CD14-positive monocyte (primary cell): ENCODE measurements around the gene PKD1. TPM values are rescaled to one million over a fixed set of nuclear protein-coding genes. Genes with fewer than 3 reads are reported as not detected.

ENCODE experiments used
- DNase-seq, 3 donors: peaks; one replicate each; pipeline ENCODE4 v3.0.0-alpha.2; 2011 to 2022
- H2AFZ ChIP-seq: 2 replicates; pipeline ENCODE4 v1.6.0; 2012; ENCODE audit warnings: mild to moderate bottlenecking, low read depth, low read length, inconsistent platforms; ENCODE audit not compliant: insufficient read depth, poor library complexity, severe bottlenecking
- H3K27ac ChIP-seq, 2 donors: 1 replicate in 1 of 2; 2 replicates in 1 of 2; pipeline ENCODE4 v1.5.1; 2012 to 2013; ENCODE audit warnings: low read length in 2 of 2, control low read depth in 1 of 2, inconsistent platforms in 1 of 2, low read depth in 1 of 2, mild to moderate bottlenecking in 1 of 2
- H3K27me3 ChIP-seq, 2 donors: one replicate each; pipeline versions ENCODE4 v1.6.0 to v1.6.1; 2011 to 2013; ENCODE audit warnings: low read length in 2 of 2; ENCODE audit not compliant: control insufficient read depth in 2 of 2, insufficient read depth in 2 of 2
- H3K36me3 ChIP-seq, 2 donors: replicated peaks in 1 of 2; 1 replicate in 1 of 2; 2 replicates in 1 of 2; pipeline versions ENCODE4 v1.5.1 to v1.6.1; 2012 to 2013; ENCODE audit warnings: low read length in 2 of 2, control low read depth in 1 of 2, inconsistent platforms in 1 of 2, mild to moderate bottlenecking in 1 of 2; ENCODE audit not compliant: insufficient read depth in 2 of 2, control insufficient read depth in 1 of 2
- H3K4me1 ChIP-seq, 2 donors: 1 replicate in 1 of 2; 2 replicates in 1 of 2; pipeline versions ENCODE4 v1.5.1 to v1.6.1; 2012 to 2013; ENCODE audit warnings: low read length in 2 of 2, control low read depth in 1 of 2, inconsistent platforms in 1 of 2, mild to moderate bottlenecking in 1 of 2, moderate library complexity in 1 of 2; ENCODE audit not compliant: insufficient read depth in 2 of 2, control insufficient read depth in 1 of 2
- H3K4me2 ChIP-seq: replicated peaks from 2 replicates; pipeline ENCODE3; 2012; ENCODE audit warnings: low read length, moderate library complexity, mild to moderate bottlenecking; ENCODE audit not compliant: poor library complexity, severe bottlenecking; ENCODE audit errors: extremely low read depth
- H3K4me3 ChIP-seq, 3 experiments: fragments of 200-600 bp in 1 of 3; sonication (generic) in 1 of 3; replicated peaks in 1 of 3; 1 replicate in 2 of 3; 2 replicates in 1 of 3; pipeline ENCODE4 v1.5.1; 2011 to 2013; ENCODE audit warnings: low read length in 3 of 3, mild to moderate bottlenecking in 3 of 3, control low read depth in 2 of 3, low read depth in 2 of 3, inconsistent platforms in 1 of 3, moderate library complexity in 1 of 3
- H3K79me2 ChIP-seq: 2 replicates; pipeline ENCODE4 v1.6.0; 2012; ENCODE audit warnings: mild to moderate bottlenecking, control low read depth, inconsistent platforms, low read length, moderate library complexity; ENCODE audit not compliant: insufficient read depth
- H3K9ac ChIP-seq: 2 replicates; pipeline ENCODE4 v1.6.0; 2017; ENCODE audit warnings: low read length, mild to moderate bottlenecking; ENCODE audit not compliant: insufficient read depth, poor library complexity, severe bottlenecking
- H3K9me3 ChIP-seq, 2 donors: replicated peaks in 1 of 2; 1 replicate in 1 of 2; 2 replicates in 1 of 2; pipeline versions ENCODE4 v1.5.1 to v1.6.1; 2012 to 2013; ENCODE audit warnings: low read length in 2 of 2, control low read depth in 1 of 2; ENCODE audit not compliant: control insufficient read depth in 1 of 2, insufficient read depth in 1 of 2
- H4K20me1 ChIP-seq: 2 replicates; pipeline ENCODE4 v1.6.0; 2012; ENCODE audit warnings: mild to moderate bottlenecking, low read length, control low read depth, moderate library complexity; ENCODE audit not compliant: insufficient read depth
- H3K27ac Mint-ChIP-seq, 7 donors: one replicate each; pipeline ENCODE4 v1.8.0; 2020; ENCODE audit warnings: mild to moderate bottlenecking in 7 of 7, mixed read lengths in 7 of 7, moderate library complexity in 6 of 7, inconsistent platforms in 2 of 7
- H3K27me3 Mint-ChIP-seq, 3 donors: one replicate each; pipeline ENCODE4 v1.8.0; 2021 to 2022; ENCODE audit warnings: low read depth in 3 of 3, mild to moderate bottlenecking in 3 of 3, mixed read lengths in 3 of 3, moderate library complexity in 3 of 3, inconsistent platforms in 1 of 3
- H3K36me3 Mint-ChIP-seq, 2 donors: one replicate each; pipeline ENCODE4 v1.8.0; 2020; ENCODE audit warnings: mixed read lengths in 2 of 2, inconsistent platforms in 1 of 2, mild to moderate bottlenecking in 1 of 2
- H3K4me1 Mint-ChIP-seq: one replicate; pipeline ENCODE4 v1.8.0; 2020; ENCODE audit warnings: mild to moderate bottlenecking, mixed read lengths
- H3K4me3 Mint-ChIP-seq, 2 donors: one replicate each; pipeline ENCODE4 v1.8.0; 2020; ENCODE audit warnings: mild to moderate bottlenecking in 2 of 2, mixed read lengths in 2 of 2, moderate library complexity in 1 of 2
- H3K9me3 Mint-ChIP-seq, 7 donors: one replicate each; pipeline ENCODE4 v1.8.0; 2020 to 2022; ENCODE audit warnings: mixed read lengths in 7 of 7, mild to moderate bottlenecking in 6 of 7, moderate library complexity in 6 of 7, inconsistent platforms in 2 of 7
- WGBS: methylation state at CpG from one replicate; pipeline ENCODE4 v1.1.5; 2013; ENCODE audit warnings: missing lambda C conversion rate; ENCODE audit not compliant: insufficient coverage; 5-methylcytosine and 5-hydroxymethylcytosine counted together
- intact Hi-C, 2 donors: fragments of 100-400 bp; cut with micrococcal nuclease; formaldehyde crosslinking; loops; one replicate each; pipeline versions ENCODE4 v1.15.0 to v1.15.1; 2023
- polyA plus RNA-seq, 3 donors: library from polyadenylated mRNA; depleted of rRNA in 1 of 3; unstranded in 2 of 3; stranded (reverse) in 1 of 3; fragments of 300-500 nt in 2 of 3; fragments of >200 nt in 1 of 3; fragmentation: Illumina TruSeq in 2 of 3; gene quantifications; 1 replicate in 2 of 3; 2 replicates in 1 of 3; pipeline ENCODE4 v1.2.3, GENCODE V29; 2012 to 2021
- TF ChIP-seq, protein P1 (sequence below): fragments of 200-600 bp; IDR thresholded peaks from one replicate; pipeline ENCODE4 v1.8.0; 2022; ENCODE audit warnings: antibody characterized with exemption, mild to moderate bottlenecking

Gene PKD1
- polyA plus RNA-seq, 3 donors: 0.22 to 53.8 (median 1.6) TPM

DNA sequence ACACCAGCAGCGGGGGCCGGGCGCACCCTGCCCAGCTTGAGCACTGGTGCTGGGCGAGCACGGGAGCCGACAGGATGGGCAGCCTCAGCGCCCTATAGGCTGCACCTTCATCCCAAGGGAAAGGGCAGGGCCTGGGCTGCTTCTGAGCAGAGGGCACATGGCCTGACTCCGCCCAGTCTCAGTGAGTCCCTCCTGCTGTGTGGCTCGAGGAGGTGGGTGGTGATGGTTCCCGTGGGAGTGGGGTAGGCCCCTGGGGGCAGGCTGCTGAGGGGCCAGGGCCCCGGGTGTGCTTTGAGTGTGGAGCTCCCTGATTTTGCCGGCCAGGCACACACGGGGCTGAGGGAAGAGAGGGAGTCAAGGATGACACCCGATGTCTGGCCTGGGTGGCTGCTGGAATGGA lies 50.0 kb downstream of the PKD1 start:
- peaks cover 81 to 90% of the 10 kb centered on the region in 2 donors for H3K36me3 ChIP-seq
- Mint-ChIP-seq H3K27ac (no peak overlapping the region), H3K27me3 (peaks cover 0 to 2% (median 0%) of the 10 kb centered on the region in 3 donors), H3K4me3 (no peak overlapping the region), H3K4me1 (no peaks in the 10 kb centered on the region), H3K36me3 (peaks cover 38 to 79% of the 10 kb centered on the region in 2 donors), H3K9me3 (peaks cover 0 to 2% (median 0%) of the 10 kb centered on the region in 7 donors)
- no peak overlapping the region for H3K4me3 ChIP-seq
- H3K4me1 ChIP-seq: no peaks in the 10 kb centered on the region
- no peak for DNase-seq
- WGBS: 95% methylated on average over 11 of the region's 14 CpGs
- no peaks in the 10 kb centered on the region for H4K20me1 ChIP-seq
- no peaks in the 10 kb centered on the region for H3K79me2 ChIP-seq
- no peak overlapping the region for H3K4me2 ChIP-seq
- H3K9ac ChIP-seq: no peak overlapping the region
- TF ChIP-seq, protein P1, sequence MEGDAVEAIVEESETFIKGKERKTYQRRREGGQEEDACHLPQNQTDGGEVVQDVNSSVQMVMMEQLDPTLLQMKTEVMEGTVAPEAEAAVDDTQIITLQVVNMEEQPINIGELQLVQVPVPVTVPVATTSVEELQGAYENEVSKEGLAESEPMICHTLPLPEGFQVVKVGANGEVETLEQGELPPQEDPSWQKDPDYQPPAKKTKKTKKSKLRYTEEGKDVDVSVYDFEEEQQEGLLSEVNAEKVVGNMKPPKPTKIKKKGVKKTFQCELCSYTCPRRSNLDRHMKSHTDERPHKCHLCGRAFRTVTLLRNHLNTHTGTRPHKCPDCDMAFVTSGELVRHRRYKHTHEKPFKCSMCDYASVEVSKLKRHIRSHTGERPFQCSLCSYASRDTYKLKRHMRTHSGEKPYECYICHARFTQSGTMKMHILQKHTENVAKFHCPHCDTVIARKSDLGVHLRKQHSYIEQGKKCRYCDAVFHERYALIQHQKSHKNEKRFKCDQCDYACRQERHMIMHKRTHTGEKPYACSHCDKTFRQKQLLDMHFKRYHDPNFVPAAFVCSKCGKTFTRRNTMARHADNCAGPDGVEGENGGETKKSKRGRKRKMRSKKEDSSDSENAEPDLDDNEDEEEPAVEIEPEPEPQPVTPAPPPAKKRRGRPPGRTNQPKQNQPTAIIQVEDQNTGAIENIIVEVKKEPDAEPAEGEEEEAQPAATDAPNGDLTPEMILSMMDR: no peak
- H3K27ac ChIP-seq: no peak overlapping the region
- H2AFZ ChIP-seq: no peak overlapping the region
- intact Hi-C loops: no loop called here
- H3K27me3 ChIP-seq: no peaks in the 10 kb centered on the region
- no peaks in the 10 kb centered on the region for H3K9me3 ChIP-seq

DNA sequence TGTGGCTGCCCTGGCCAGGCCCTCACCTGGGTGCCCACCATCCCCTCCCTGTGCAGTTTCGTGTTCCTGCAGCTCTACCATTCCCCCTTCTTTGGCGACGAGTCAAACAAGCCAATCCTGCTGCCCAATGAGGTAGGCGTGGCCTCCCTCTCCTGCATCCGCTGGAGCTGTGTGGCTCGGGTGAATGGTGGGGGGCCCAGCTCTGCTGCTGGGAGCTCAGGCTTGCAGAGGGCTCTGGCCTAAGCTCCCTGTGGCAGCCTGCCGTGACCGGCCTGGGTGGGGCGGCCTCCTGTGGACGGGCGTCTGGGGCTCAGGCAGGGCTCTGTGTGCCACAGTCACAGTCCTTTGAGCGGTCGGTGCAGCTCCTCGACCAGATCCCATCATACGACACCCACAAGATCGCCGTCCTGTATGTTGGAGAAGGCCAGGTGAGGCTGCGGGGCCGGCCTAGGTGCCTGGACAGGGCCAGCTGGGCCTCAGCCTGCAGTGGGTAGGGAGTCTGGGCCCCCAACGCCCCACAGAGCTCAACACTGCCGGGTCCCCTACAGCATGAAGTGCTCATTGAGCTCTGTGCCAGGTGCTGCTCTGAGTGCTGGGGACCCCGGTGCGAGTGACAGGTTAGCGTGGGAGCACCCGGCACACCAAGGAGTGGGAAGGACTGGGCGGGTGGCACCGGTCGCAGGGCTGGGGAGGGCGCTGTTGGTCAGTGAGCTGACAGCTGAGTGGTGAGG lies 50.6 kb downstream of the PKD1 start:
- DNase-seq: no peak
- Histone ChIP-seq H3K27ac (no peak overlapping the region), H3K4me3 (no peak overlapping the region), H3K79me2 (no peaks in the 10 kb centered on the region), H3K27me3 (no peaks in the 10 kb centered on the region), H3K4me2 (no peak overlapping the region), H4K20me1 (no peaks in the 10 kb centered on the region), H3K36me3 (peaks cover 84 to 94% of the 10 kb centered on the region in 2 donors), H3K9me3 (no peaks in the 10 kb centered on the region), H3K4me1 (no peaks in the 10 kb centered on the region), H3K9ac (no peak overlapping the region), H2AFZ (no peak overlapping the region)
- intact Hi-C loops: no loop called here
- no peaks in the 10 kb centered on the region for H3K9me3 Mint-ChIP-seq
- WGBS: 97% methylated on average over 28 of the region's 29 CpGs
- H3K4me1 Mint-ChIP-seq: no peaks in the 10 kb centered on the region
- peaks cover 42 to 79% of the 10 kb centered on the region in 2 donors for H3K36me3 Mint-ChIP-seq
- H3K27me3 Mint-ChIP-seq: peaks cover 0 to 2% (median 0%) of the 10 kb centered on the region in 3 donors
- H3K4me3 Mint-ChIP-seq: no peak overlapping the region
- TF ChIP-seq, protein P1: no peak
- H3K27ac Mint-ChIP-seq: no peak overlapping the region
